NK-92 (cell line): ENCODE data around the gene GAS5.
"Not testable (repeated sequence)": the region's sequence is repeated elsewhere in the genome, so short reads cannot be mapped to it uniquely, and the experiment has no call there.

Source experiments
- DNase-seq: peaks from one replicate; lab custom pipeline; 2025; ENCODE audit not compliant: unreplicated experiment; lab: John Stamatoyannopoulos, UW

Gene GAS5

DNA sequence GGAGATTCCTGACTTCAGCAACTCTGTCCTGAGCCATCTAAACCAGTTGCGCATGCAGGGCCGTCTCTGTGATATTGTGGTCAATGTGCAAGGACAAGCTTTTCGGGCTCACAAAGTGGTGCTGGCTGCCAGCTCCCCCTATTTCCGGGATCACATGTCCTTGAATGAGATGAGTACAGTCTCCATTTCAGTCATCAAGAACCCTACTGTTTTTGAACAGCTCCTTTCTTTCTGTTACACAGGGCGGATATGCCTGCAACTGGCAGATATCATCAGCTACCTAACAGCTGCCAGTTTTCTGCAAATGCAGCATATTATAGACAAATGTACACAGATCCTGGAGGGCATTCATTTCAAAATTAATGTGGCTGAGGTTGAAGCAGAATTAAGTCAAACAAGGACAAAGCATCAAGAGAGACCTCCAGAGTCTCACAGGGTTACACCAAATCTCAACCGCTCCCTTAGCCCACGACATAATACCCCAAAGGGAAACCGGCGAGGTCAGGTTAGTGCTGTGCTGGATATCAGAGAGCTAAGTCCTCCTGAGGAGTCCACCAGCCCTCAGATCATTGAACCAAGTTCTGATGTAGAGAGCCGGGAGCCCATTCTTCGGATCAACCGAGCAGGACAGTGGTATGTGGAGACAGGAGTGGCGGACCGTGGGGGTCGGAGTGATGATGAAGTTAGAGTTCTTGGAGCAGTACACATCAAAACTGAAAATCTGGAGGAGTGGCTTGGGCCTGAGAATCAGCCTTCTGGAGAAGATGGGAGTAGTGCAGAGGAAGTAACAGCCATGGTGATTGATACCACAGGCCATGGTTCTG, 2.7 kb upstream of the GAS5 start:
- no peak for DNase-seq

GRCh38 chr1:173869021-173869359, 1.2 kb upstream of the GAS5 start:
- no peak for DNase-seq

GRCh38 chr1:173868266-173869020, 654 bp upstream of the GAS5 start, which contains the start of gene ZBTB37:
Gene ZBTB37 (plus strand): TSS chr1:173868380. CDS start chr1:173870226, 1,846 bp downstream.
- peak; percentile 21 for DNase-seq

- no peak for DNase-seq
Observed at GRCh38 chr1:173867141-173867752, 542 bp downstream of the GAS5 start.

- DNase-seq = no peak
Observed at GRCh38 chr1:173866413-173867115, 1.2 kb downstream of the GAS5 start.

GRCh38 chr1:173865468-173866164, 2.2 kb downstream of the GAS5 start:
- DNase-seq = no peak

- DNase-seq = no peak
Observed at GRCh38 chr1:173864179-173864867, 3.5 kb downstream of the GAS5 start.

DNA sequence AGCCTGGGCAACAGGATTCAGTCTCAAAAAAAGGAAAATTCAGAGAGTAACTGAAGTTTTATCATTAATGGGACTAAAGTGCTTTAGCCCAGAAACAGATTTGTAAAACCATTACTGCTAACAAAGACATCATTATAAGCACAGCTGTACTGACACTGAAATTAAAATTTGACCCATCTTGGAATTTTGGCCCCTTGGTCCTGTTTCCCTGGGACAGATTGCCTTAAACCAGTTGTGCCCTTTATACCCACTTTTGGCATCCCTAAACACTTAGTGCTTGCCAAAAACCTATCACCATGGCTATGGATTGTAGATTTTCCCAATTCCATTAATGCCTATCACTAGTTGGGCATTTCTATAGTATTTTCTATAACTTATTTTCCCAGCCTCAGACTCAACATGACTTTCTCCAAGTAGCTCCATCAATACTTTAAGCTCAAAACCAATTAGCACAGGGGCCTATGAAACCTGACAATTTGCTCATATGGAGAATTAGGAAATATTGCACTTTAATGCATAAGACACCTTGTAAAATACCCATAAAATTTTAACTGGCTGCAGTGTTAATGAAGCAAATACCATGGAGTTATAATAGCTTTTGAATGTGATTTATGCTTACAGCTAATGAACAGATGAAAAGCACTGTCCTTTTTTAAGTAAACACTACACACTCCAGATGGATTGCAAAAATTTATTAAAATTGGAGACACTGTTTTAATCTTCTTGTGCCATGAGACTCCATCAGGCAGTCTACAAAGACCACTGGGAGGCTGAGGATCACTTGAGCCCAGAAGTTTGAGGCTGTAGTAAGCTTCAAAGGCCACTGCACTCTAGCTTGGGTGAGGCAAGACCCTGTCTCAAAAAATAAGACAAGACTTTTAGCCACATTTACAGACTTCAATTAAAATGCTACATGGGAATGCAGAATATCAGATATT, 4.3 kb downstream of the GAS5 start:
- no peak for DNase-seq

DNA sequence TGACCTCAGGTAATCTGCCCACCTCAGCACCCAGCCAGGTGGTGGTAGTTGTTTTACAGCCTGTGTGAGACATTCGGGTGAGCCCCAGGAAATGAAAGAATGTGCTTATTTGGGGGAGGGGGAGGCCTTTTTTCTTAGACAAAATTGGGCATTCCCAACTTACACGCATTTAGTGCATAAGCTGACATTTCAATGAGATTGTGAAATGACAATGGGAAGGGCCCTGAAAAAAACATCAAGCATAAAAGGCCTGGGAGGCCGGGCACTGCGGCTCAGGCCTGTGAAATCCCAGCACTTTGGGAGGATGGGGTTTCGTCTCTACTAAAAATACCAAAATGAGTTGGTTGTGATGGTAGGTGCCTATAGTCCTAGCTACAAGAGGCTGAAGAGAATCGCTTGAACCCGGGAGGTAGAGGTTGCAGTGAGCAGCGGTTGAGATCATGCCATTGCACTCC, 5.0 kb downstream of the GAS5 start:
- no peak for DNase-seq

GRCh38 chr1:173862146-173862768, 5.5 kb downstream of the GAS5 start:
- DNase-seq = not testable (repeated sequence)

DNA sequence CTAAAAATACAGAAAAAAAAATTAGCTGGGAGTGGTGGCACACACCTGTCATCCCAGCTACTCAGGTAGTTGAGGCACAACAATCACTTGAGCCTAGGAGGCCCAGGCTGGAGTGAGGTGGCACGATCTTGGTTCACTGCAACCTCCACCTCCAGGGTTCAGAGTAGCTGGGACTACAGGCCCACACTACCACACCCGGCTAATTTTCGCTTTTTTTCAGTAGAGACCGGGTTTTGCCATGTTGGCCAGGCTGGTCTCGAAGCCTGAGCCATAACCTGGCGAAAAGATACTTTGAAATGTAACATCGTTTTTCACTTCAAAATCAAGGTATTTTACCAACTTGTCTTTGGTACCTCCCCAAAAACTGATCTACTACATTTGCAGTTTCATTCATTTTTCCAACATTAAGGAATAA, 6.1 kb downstream of the GAS5 start:
- no peak for DNase-seq

DNA sequence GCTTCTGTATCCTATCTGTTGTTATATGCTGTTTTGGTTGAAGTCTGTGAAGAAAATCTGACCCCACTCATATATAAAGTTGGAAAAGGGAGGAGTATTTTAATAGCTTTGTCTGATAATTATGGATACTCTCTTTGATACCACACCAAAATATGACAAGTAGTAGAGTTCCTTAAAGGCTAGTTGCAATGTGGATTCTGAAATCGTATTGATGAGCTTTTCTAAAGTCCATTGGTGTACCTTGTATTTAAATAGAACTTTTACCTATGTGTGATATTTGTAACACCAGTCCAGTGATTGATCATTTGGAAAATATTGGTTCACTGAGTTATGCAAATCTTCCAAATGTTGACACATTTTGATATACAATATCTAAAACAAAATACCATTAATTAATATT, 7.7 kb downstream of the GAS5 start:
- no peak for DNase-seq

- DNase-seq = not testable (repeated sequence)
Observed at GRCh38 chr1:173859547-173859946, 8.2 kb downstream of the GAS5 start.

GRCh38 chr1:173857363-173857917, 10.3 kb downstream of the GAS5 start:
- DNase-seq = no peak

DNA sequence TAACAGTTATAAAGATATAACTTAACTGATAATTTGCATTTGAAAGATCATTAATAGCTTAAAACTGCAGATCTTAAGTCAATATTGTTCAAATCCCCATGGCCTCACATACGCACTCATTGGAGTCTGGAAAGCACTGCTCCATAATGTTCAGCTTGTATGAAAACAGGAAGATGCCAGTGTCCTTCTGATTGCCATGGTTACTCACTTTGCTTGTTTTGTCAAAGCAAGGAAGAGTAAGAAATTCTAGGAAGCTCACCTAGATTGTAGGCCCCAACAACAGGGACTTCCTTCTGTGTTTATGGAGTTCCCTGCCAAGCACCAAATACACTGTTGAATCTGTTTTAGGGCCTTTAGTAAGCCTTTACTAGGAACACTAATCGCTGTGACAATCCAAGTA, 10.9 kb downstream of the GAS5 start:
- no peak for DNase-seq

DNA sequence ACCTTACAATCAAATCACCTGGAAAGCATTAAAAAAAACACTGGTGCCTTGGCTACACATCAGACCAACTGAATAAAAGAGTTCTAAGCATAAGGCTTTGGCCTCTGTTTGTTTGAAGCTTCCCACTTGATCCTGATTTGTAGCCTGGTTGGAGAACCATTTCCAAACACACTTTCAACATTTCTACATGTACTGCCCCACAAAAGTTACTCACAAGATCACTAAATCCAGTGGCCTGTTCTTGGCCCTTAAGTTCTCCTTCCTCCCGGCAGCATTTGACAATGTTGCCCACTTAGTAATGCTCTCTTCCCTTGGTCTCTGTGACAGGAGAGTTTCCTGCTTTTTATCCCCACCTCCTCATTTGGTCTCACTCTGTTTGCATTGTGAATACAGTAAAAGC, 11.8 kb downstream of the GAS5 start:
- DNase-seq = no peak

- DNase-seq = no peak
Observed at GRCh38 chr1:173853074-173853473, 14.7 kb downstream of the GAS5 start.

GRCh38 chr1:173852105-173852504, 15.7 kb downstream of the GAS5 start:
- no peak for DNase-seq
